ENCODE results near the gene DNAH1. TPM values are rescaled to one million over a fixed set of nuclear protein-coding genes. Genes with fewer than 3 reads are reported as not detected.
A peak's percentile ranks its signal among the peaks of the same experiment; 100 is the strongest.

Gene DNAH1
- total and polyA plus RNA-seq, 2 of the 13 experiments (the other 11 are each of a cell fraction or from before 2014, with no cell fraction given) = 0.64 to 3.5 TPM

DNA sequence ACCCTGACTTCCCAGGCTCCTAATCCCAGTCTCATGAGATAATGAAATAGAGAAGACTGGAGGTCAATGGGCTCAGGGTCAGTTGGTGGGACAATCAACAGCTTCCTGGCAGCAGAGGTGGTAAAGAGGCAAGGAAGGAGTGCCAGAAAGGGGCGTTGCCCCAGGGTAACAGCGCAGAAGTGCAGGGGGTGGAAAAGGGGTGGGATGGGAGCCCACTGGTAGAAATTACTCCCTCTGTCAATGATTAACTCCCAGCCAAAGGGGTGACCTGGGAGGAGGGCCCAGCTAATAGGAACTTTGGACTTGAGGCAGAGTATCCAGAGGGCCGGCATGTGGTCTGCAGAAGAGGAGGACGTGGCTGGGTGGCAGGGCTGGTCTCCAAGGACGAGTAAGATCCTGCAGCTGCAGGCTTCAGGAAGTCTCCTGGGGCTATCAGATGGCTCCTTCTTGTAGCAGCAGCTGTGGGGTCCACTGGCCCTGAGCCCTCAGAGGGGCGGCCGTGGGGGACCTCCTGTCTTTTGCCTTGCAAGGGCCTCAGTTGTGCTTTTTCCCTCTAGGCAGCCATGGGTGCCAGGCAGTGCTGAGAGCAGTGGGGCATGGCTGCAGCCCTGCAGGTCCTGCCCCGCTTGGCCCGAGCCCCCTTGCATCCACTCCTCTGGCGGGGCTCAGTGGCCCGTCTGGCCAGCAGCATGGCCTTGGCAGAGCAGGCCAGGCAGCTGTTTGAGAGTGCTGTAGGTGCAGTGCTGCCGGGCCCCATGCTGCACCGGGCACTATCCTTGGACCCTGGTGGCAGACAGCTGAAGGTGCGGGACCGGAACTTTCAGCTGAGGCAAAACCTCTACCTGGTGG is 26.1 kb upstream of the DNAH1 start (continued):
- TF ChIP-seq, protein P1, sequence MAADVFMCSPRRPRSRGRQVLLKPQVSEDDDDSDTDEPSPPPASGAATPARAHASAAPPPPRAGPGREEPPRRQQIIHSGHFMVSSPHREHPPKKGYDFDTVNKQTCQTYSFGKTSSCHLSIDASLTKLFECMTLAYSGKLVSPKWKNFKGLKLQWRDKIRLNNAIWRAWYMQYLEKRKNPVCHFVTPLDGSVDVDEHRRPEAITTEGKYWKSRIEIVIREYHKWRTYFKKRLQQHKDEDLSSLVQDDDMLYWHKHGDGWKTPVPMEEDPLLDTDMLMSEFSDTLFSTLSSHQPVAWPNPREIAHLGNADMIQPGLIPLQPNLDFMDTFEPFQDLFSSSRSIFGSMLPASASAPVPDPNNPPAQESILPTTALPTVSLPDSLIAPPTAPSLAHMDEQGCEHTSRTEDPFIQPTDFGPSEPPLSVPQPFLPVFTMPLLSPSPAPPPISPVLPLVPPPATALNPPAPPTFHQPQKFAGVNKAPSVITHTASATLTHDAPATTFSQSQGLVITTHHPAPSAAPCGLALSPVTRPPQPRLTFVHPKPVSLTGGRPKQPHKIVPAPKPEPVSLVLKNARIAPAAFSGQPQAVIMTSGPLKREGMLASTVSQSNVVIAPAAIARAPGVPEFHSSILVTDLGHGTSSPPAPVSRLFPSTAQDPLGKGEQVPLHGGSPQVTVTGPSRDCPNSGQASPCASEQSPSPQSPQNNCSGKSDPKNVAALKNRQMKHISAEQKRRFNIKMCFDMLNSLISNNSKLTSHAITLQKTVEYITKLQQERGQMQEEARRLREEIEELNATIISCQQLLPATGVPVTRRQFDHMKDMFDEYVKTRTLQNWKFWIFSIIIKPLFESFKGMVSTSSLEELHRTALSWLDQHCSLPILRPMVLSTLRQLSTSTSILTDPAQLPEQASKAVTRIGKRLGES (CRISPR knock-in tag; IDR thresholded peaks at IDR 0.05; ENCODE audit: borderline replicate concordance) = peak; percentile 75; the same call in 1 of the 2 replicates
- TF ChIP-seq ATRX (CRISPR knock-in tag; IDR thresholded peaks at IDR 0.05; ENCODE audit: borderline replicate concordance) (no peak), ZBTB7B (CRISPR knock-in tag; IDR thresholded peaks at IDR 0.05) (no peak; the same call in 1 of the 2 replicates), ZKSCAN1 (IDR thresholded peaks at IDR 0.05; ENCODE audit: low read length) (0 out of 2 replicates have a peak, but pooled peaks have one; percentile 14), SAP130 (CRISPR knock-in tag; IDR thresholded peaks at IDR 0.05; ENCODE audit: low read depth) (peak; percentile 96), ZNF549 (CRISPR knock-in tag; IDR thresholded peaks at IDR 0.05) (no peak), ZZZ3 (CRISPR knock-in tag; IDR thresholded peaks at IDR 0.05; ENCODE audit: borderline replicate concordance) (no peak), RFXANK (CRISPR knock-in tag; IDR thresholded peaks at IDR 0.05) (no peak), GTF3A (CRISPR knock-in tag; conservative IDR thresholded peaks at IDR 0.05) (no peak), FOXO1 (CRISPR knock-in tag; IDR thresholded peaks at IDR 0.05) (peak; percentile 52; the same call in 1 of the 2 replicates), HMG20A (CRISPR knock-in tag; IDR thresholded peaks at IDR 0.05; ENCODE audit: borderline replicate concordance) (no peak; the same call in 1 of the 2 replicates), ZNF180 (CRISPR knock-in tag; IDR thresholded peaks at IDR 0.05; ENCODE audit: borderline replicate concordance, low read depth) (no peak), ZNF12 (CRISPR knock-in tag; IDR thresholded peaks at IDR 0.05) (no peak; the same call in 1 of the 2 replicates), ZNF367 (CRISPR knock-in tag; IDR thresholded peaks at IDR 0.05; ENCODE audit: borderline replicate concordance) (no peak), SRY (CRISPR knock-in tag; IDR thresholded peaks at IDR 0.05) (no peak), MAZ (IDR thresholded peaks at IDR 0.05; ENCODE audit: borderline replicate concordance, low read depth, low read length) (no peak), MAZ (CRISPR knock-in tag; IDR thresholded peaks at IDR 0.05; ENCODE audit: low read depth) (no peak), ZFP90 (CRISPR knock-in tag; IDR thresholded peaks at IDR 0.05; ENCODE audit: borderline replicate concordance) (peak; percentile 79; the same call in 1 of the 2 replicates), ZNF605 (CRISPR knock-in tag; IDR thresholded peaks at IDR 0.05) (peak; percentile 82), SRSF1 (optimal IDR thresholded peaks at IDR 0.05; ENCODE audit: low read depth, low read length) (peak; percentile 62)
- TF ChIP-seq, protein P2, sequence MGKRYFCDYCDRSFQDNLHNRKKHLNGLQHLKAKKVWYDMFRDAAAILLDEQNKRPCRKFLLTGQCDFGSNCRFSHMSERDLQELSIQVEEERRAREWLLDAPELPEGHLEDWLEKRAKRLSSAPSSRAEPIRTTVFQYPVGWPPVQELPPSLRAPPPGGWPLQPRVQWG (CRISPR knock-in tag; IDR thresholded peaks at IDR 0.05; ENCODE audit: borderline replicate concordance, low read depth) = no peak
- TF ChIP-seq, protein P3, sequence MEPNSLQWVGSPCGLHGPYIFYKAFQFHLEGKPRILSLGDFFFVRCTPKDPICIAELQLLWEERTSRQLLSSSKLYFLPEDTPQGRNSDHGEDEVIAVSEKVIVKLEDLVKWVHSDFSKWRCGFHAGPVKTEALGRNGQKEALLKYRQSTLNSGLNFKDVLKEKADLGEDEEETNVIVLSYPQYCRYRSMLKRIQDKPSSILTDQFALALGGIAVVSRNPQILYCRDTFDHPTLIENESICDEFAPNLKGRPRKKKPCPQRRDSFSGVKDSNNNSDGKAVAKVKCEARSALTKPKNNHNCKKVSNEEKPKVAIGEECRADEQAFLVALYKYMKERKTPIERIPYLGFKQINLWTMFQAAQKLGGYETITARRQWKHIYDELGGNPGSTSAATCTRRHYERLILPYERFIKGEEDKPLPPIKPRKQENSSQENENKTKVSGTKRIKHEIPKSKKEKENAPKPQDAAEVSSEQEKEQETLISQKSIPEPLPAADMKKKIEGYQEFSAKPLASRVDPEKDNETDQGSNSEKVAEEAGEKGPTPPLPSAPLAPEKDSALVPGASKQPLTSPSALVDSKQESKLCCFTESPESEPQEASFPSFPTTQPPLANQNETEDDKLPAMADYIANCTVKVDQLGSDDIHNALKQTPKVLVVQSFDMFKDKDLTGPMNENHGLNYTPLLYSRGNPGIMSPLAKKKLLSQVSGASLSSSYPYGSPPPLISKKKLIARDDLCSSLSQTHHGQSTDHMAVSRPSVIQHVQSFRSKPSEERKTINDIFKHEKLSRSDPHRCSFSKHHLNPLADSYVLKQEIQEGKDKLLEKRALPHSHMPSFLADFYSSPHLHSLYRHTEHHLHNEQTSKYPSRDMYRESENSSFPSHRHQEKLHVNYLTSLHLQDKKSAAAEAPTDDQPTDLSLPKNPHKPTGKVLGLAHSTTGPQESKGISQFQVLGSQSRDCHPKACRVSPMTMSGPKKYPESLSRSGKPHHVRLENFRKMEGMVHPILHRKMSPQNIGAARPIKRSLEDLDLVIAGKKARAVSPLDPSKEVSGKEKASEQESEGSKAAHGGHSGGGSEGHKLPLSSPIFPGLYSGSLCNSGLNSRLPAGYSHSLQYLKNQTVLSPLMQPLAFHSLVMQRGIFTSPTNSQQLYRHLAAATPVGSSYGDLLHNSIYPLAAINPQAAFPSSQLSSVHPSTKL (CRISPR knock-in tag; IDR thresholded peaks at IDR 0.05) = peak; percentile 78
